Loucy (cell line): ENCODE data around the gene CFAP43.

Experiments
- H2AFZ ChIP-seq: fragments of 200-600 bp; sonication (generic); 2 replicates; pipeline ENCODE4 v1.6.0; 2016; ENCODE audit warnings: antibody characterized with exemption, mild to moderate bottlenecking, low read length, moderate library complexity
- H3F3A ChIP-seq: fragments of 200-600 bp; 2 replicates; pipeline ENCODE4 v1.6.0; 2016; ENCODE audit warnings: antibody characterized with exemption, low read depth, mild to moderate bottlenecking
- H3K27me3 ChIP-seq: fragments of 200-600 bp; sonication (generic); 2 replicates; pipeline ENCODE4 v1.6.1; 2014; ENCODE audit warnings: low read length, mild to moderate bottlenecking; ENCODE audit not compliant: insufficient read depth, poor library complexity, severe bottlenecking
- H3K36me3 ChIP-seq: fragments of 200-600 bp; sonication (generic); 2 replicates; pipeline ENCODE4 v1.6.1; 2016; ENCODE audit warnings: low read length; ENCODE audit not compliant: insufficient read depth
- H3K4me1 ChIP-seq: fragments of 200-600 bp; sonication (generic); 2 replicates; pipeline ENCODE4 v1.5.1; 2014; ENCODE audit warnings: low read length, mild to moderate bottlenecking; ENCODE audit not compliant: insufficient read depth, poor library complexity, severe bottlenecking
- H3K4me2 ChIP-seq: fragments of 200-600 bp; sonication (generic); 2 replicates; pipeline ENCODE4 v1.6.0; 2014; ENCODE audit warnings: antibody characterized with exemption, low read length, low read depth, mild to moderate bottlenecking; ENCODE audit not compliant: poor library complexity, severe bottlenecking
- H3K4me3 ChIP-seq: fragments of 200-600 bp; sonication (generic); 2 replicates; pipeline ENCODE4 v1.5.1; 2014; ENCODE audit warnings: low read length, mild to moderate bottlenecking, mixed read lengths; ENCODE audit not compliant: poor library complexity, severe bottlenecking
- H3K79me2 ChIP-seq: fragments of 200-600 bp; sonication (generic); 2 replicates; pipeline ENCODE4 v1.6.1; 2014; ENCODE audit warnings: low read length; ENCODE audit not compliant: insufficient read depth
- H3K9ac ChIP-seq: fragments of 200-600 bp; sonication (generic); 2 replicates; pipeline ENCODE4 v1.6.0; 2014; ENCODE audit warnings: mild to moderate bottlenecking, low read depth, low read length, moderate library complexity; ENCODE audit not compliant: poor library complexity, severe bottlenecking
- H3K9me2 ChIP-seq: fragments of 200-600 bp; sonication (generic); replicated peaks from 2 replicates; pipeline ENCODE4 v1.6.1; 2016; ENCODE audit warnings: low read depth, low read length, mixed read lengths
- H3K9me3 ChIP-seq: fragments of 200-600 bp; sonication (generic); 2 replicates; pipeline ENCODE4 v1.6.1; 2014; ENCODE audit warnings: mild to moderate bottlenecking, antibody characterized with exemption, low read length, low read depth; ENCODE audit not compliant: insufficient read depth
- H4K20me1 ChIP-seq: fragments of 200-600 bp; sonication (generic); 2 replicates; pipeline ENCODE4 v1.6.0; 2014; ENCODE audit warnings: antibody characterized with exemption, low read length, mild to moderate bottlenecking; ENCODE audit not compliant: insufficient read depth, poor library complexity, severe bottlenecking
- EZH2phosphoT487 ChIP-seq: fragments of 200-600 bp; IDR thresholded peaks from 2 replicates; pipeline ENCODE4 v1.6.1; 2018; ENCODE audit warnings: antibody characterized with exemption, mild to moderate bottlenecking, moderate library complexity, borderline replicate concordance
- TF ChIP-seq, protein P1 (sequence below): fragments of 200-600 bp; sonication (generic); conservative IDR thresholded peaks from 2 replicates; pipeline ENCODE4 v1.5.1; 2014; ENCODE audit warnings: mild to moderate bottlenecking, antibody characterized with exemption, low read length

The CFAP43 gene

DNA sequence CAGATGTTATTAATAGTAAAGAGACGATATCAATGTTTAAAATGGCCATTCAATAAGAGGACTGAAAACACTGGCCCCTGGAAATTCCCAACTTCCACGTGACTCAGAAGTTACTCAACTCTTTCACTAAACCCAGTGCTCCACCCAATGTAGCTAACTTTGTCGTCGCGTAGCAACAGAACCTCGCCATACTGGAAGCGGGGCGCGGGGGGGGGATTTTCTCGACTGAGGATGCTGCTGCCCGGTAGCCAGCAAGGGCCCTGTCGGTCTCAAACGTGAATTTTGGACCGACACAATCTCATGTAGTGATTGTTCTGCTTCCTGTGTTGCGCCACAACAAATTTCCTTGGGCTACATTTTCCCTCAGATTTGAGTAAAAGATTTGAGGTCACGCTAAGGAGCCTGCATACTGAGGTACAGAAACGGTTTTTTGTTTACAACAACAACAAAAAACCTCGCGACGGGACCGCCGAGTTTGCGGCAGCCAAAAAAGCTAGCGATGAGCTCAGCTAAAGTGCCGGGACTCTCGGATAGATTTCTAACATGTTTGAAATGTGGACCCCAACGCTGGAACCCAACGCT lies 111.2 kb downstream of the CFAP43 start:
- H3K9me3 ChIP-seq: no peaks in the 10 kb centered on the region
- peak overlapping the region; percentile 91 for H2AFZ ChIP-seq
- peaks cover 21% of the 10 kb centered on the region for H3K4me1 ChIP-seq
- H3K79me2 ChIP-seq: peaks cover 20% of the 10 kb centered on the region
- peak overlapping the region; percentile 84 for H3K4me2 ChIP-seq
- no peaks in the 10 kb centered on the region for H3F3A ChIP-seq
- H3K9ac ChIP-seq: peak overlapping the region; percentile 97
- H3K9me2 ChIP-seq: no peaks in the 10 kb centered on the region
- H3K4me3 ChIP-seq: peak overlapping the region; percentile 90
- TF ChIP-seq EZH2phosphoT487: no peak
- TF ChIP-seq, protein P1, sequence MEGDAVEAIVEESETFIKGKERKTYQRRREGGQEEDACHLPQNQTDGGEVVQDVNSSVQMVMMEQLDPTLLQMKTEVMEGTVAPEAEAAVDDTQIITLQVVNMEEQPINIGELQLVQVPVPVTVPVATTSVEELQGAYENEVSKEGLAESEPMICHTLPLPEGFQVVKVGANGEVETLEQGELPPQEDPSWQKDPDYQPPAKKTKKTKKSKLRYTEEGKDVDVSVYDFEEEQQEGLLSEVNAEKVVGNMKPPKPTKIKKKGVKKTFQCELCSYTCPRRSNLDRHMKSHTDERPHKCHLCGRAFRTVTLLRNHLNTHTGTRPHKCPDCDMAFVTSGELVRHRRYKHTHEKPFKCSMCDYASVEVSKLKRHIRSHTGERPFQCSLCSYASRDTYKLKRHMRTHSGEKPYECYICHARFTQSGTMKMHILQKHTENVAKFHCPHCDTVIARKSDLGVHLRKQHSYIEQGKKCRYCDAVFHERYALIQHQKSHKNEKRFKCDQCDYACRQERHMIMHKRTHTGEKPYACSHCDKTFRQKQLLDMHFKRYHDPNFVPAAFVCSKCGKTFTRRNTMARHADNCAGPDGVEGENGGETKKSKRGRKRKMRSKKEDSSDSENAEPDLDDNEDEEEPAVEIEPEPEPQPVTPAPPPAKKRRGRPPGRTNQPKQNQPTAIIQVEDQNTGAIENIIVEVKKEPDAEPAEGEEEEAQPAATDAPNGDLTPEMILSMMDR: no peak
- no peaks in the 10 kb centered on the region for H4K20me1 ChIP-seq
- H3K27me3 ChIP-seq: no peaks in the 10 kb centered on the region
- H3K36me3 ChIP-seq: no peaks in the 10 kb centered on the region

DNA sequence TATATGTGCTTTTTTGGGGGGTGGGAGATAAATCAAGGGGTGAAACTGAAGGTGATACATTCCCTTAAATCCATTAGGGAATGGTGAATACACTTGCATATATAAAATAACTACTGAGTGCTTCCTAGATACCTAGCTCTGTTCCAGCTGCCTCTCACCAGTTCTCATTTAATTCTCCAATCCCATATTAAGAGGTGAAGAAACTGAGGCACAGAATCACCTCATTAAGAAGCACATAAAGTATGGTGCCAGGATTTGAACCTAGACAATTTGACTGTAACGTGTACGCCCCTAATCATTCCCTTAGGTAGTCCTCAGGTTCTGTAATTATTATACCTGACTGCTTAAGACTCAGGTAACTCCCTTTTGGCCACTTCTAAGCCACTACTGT lies 111.7 kb downstream of the CFAP43 start:
- H3K9me2 ChIP-seq: no peaks in the 10 kb centered on the region
- no peaks in the 10 kb centered on the region for H3K9me3 ChIP-seq
- peaks cover 20% of the 10 kb centered on the region for H3K79me2 ChIP-seq
- H3K4me1 ChIP-seq: peaks cover 21% of the 10 kb centered on the region
- H3K4me3 ChIP-seq: peak overlapping the region; percentile 90
- no peaks in the 10 kb centered on the region for H3K36me3 ChIP-seq
- no peaks in the 10 kb centered on the region for H4K20me1 ChIP-seq
- H3K4me2 ChIP-seq: peak overlapping the region; percentile 84
- no peak overlapping the region; the same call in 1 of the 2 replicates for H2AFZ ChIP-seq
- no peaks in the 10 kb centered on the region for H3K27me3 ChIP-seq
- H3F3A ChIP-seq: no peaks in the 10 kb centered on the region
- TF ChIP-seq EZH2phosphoT487: no peak
- TF ChIP-seq, protein P1: no peak
- peak overlapping the region; percentile 97 for H3K9ac ChIP-seq

DNA sequence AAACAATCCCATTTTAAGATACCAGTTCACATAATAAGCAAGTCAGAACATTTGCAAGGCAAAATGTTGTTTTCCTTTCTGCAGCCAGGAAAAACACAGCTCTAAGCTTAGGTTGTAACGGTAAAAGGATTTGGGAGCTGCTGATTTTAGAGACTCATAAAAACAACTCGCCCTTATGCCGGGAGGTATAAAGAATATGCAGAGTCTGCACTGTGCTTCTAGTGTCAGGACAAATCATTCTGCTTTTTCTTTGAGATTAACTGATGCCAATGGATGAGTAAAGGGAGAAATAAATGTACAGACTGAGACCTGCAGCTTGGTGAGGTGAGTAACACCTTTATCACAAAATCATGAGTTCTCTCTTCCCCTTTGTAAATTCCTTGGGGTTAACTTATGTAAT lies 112.2 kb downstream of the CFAP43 start:
- Histone ChIP-seq H2AFZ (peak overlapping the region; percentile 48; the same call in 1 of the 2 replicates), H3K79me2 (peaks cover 20% of the 10 kb centered on the region), H3K36me3 (no peaks in the 10 kb centered on the region), H3K9me3 (no peaks in the 10 kb centered on the region), H3K4me1 (peaks cover 21% of the 10 kb centered on the region), H3K4me3 (no peak overlapping the region), H3K9ac (peak overlapping the region; percentile 97), H4K20me1 (no peaks in the 10 kb centered on the region), H3K27me3 (no peaks in the 10 kb centered on the region), H3F3A (peaks cover 1% of the 10 kb centered on the region; the same call in 1 of the 2 replicates), H3K4me2 (no peak overlapping the region), H3K9me2 (no peaks in the 10 kb centered on the region)
- no peak for TF ChIP-seq EZH2phosphoT487
- TF ChIP-seq, protein P1: no peak
